WTC11 (cell line): ENCODE results near the gene COL4A6. TPM values are rescaled to one million over a fixed set of nuclear protein-coding genes. Genes with fewer than 3 reads are reported as not detected.
"Not testable (repeated sequence)": the region's sequence is repeated elsewhere in the genome, so short reads cannot be mapped to it uniquely, and the experiment has no call there.

Source experiments
- ATAC-seq: fragments of 200-7000 bp; cut with Tn5 transposase; 2 replicates; pipeline ENCODE4 v1.10.0; 2021; ENCODE audit warnings: mild to moderate bottlenecking, moderate library complexity
- CTCF ChIA-PET: fragments of 300-600 bp; sonication (Branson Sonifier 250); formaldehyde crosslinking; loops from one replicate; lab custom pipeline; 2021; ENCODE audit warnings: antibody characterized with exemption; lab: Charles Lee
- POLR2A ChIA-PET: fragments of 350-600 bp; sonication (Branson Sonifier 250); formaldehyde crosslinking; loops from one replicate; lab custom pipeline; 2021; ENCODE audit warnings: antibody characterized with exemption; lab: Charles Lee
- DNase-seq: peaks from one replicate; pipeline ENCODE4 v3.0.0; 2021; ENCODE audit warnings: low spot score
- H3K27ac Mint-ChIP-seq: 2 replicates; pipeline ENCODE4 v1.8.0; 2021; ENCODE audit warnings: mixed read lengths
- H3K27me3 Mint-ChIP-seq: 2 replicates; pipeline ENCODE4 v1.8.0; 2021; ENCODE audit warnings: low read depth, mild to moderate bottlenecking, moderate library complexity, mixed read lengths
- H3K36me3 Mint-ChIP-seq: 2 replicates; pipeline ENCODE4 v1.8.0; 2021; ENCODE audit warnings: mixed read lengths
- H3K4me1 Mint-ChIP-seq: 2 replicates; pipeline ENCODE4 v1.8.0; 2022; ENCODE audit warnings: mixed read lengths
- H3K4me3 Mint-ChIP-seq: 2 replicates; pipeline ENCODE4 v1.8.0; 2021; ENCODE audit warnings: mild to moderate bottlenecking, moderate library complexity, mixed read lengths
- H3K9me3 Mint-ChIP-seq: 2 replicates; pipeline ENCODE4 v1.8.0; 2021; ENCODE audit warnings: mixed read lengths
- ARID4B ChIP-seq: sonication (generic); formaldehyde crosslinking; IDR thresholded peaks from 2 replicates; pipeline ENCODE4 v1.8.0; 2023; ENCODE audit warnings: missing genetic modification reagents, mild to moderate bottlenecking, borderline replicate concordance
- ATF1 ChIP-seq: sonication (generic); formaldehyde crosslinking; IDR thresholded peaks from 2 replicates; pipeline ENCODE4 v1.8.1; 2023; ENCODE audit warnings: mild to moderate bottlenecking, moderate library complexity, missing genetic modification reagents
- ETV6 ChIP-seq: sonication (generic); formaldehyde crosslinking; IDR thresholded peaks from 2 replicates; pipeline ENCODE4 v1.8.1; 2022; ENCODE audit warnings: mild to moderate bottlenecking, missing genetic modification reagents
- GRHL2 ChIP-seq: fragments of 250-450 bp; sonication (Bioruptor Pico); IDR thresholded peaks from 2 replicates; pipeline ENCODE4 v1.8.0; 2022; ENCODE audit warnings: mild to moderate bottlenecking, moderate library complexity; ENCODE audit not compliant: insufficient replicate concordance, severe bottlenecking
- JUN ChIP-seq: sonication (generic); formaldehyde crosslinking; IDR thresholded peaks from 2 replicates; pipeline ENCODE4 v1.8.0; 2023; ENCODE audit warnings: mild to moderate bottlenecking, missing genetic modification reagents
- NR3C1 ChIP-seq: sonication (generic); formaldehyde crosslinking; conservative IDR thresholded peaks from 2 replicates; pipeline ENCODE4 v1.8.1; 2023; ENCODE audit warnings: low read depth, mild to moderate bottlenecking, missing genetic modification reagents
- RELA ChIP-seq: sonication (generic); formaldehyde crosslinking; IDR thresholded peaks from 2 replicates; pipeline ENCODE4 v1.8.1; 2022; ENCODE audit warnings: missing genetic modification reagents, mild to moderate bottlenecking, borderline replicate concordance
- SP1 ChIP-seq: sonication (generic); formaldehyde crosslinking; conservative IDR thresholded peaks from 2 replicates; pipeline ENCODE4 v1.8.1; 2022; ENCODE audit warnings: missing genetic modification reagents
- ZBTB43 ChIP-seq: sonication (generic); formaldehyde crosslinking; IDR thresholded peaks from 2 replicates; pipeline ENCODE4 v1.8.1; 2023; ENCODE audit warnings: mild to moderate bottlenecking, missing genetic modification reagents
- ZNF281 ChIP-seq: sonication (generic); formaldehyde crosslinking; IDR thresholded peaks from 2 replicates; pipeline ENCODE4 v1.8.0; 2023; ENCODE audit warnings: mild to moderate bottlenecking, missing genetic modification reagents
- ZNF396 ChIP-seq: fragments of 250-450 bp; sonication (Bioruptor Pico); IDR thresholded peaks from 2 replicates; pipeline ENCODE4 v1.8.0; 2021; ENCODE audit warnings: mild to moderate bottlenecking, moderate library complexity, borderline replicate concordance
- total RNA-seq: library from RNA; stranded (reverse); gene quantifications from 3 replicates; pipeline ENCODE4 v1.2.3, GENCODE V29; 2021
- TF ChIP-seq, protein P1 (sequence below): sonication (generic); formaldehyde crosslinking; IDR thresholded peaks from 2 replicates; pipeline ENCODE4 v1.8.0; 2022; ENCODE audit warnings: missing genetic modification reagents
- TF ChIP-seq, protein P2 (sequence below): fragments of 250-450 bp; sonication (Bioruptor Pico); IDR thresholded peaks from 2 replicates; pipeline ENCODE4 v1.9.0; 2021; ENCODE audit warnings: mild to moderate bottlenecking
- TF ChIP-seq, protein P3 (sequence below): fragments of 250-450 bp; sonication (Bioruptor Pico); conservative IDR thresholded peaks from 2 replicates; pipeline ENCODE4 v1.9.0; 2021; ENCODE audit warnings: mild to moderate bottlenecking

Gene COL4A6
- total RNA-seq, 1 experiment from 2014 or later, result 15.2 TPM

- ATAC-seq, result no peak
These were observed 47.7 kb upstream of the COL4A6 start for GRCh38 chrX:108485960-108486359.

DNA sequence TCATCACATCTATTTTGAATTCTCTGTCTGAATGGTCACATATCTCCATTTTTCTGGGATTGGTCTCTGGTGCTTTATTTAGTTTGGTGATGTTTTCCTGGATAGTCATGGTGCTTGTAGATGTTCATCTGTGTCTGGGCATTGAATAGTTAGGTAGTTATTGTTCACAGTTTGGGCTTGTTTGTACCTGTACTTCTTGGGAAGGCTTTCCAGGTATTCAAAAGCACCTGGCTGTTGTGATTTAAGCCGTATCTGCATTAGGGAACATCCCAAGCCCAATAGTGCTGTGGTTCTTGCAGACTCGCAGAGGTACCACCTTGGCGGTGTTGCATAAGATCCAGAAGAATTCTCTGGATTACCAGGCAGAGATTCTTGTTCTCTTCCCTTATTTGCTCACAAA is 46.0 kb upstream of the COL4A6 start:
- H3K4me1 Mint-ChIP-seq, result 0 out of 2 replicates have a peak, but pooled peaks cover 3% of the 10 kb centered on the region
- H3K27ac Mint-ChIP-seq, result no peak overlapping the region; the same call in 1 of the 2 replicates
- TF ChIP-seq, protein P1, sequence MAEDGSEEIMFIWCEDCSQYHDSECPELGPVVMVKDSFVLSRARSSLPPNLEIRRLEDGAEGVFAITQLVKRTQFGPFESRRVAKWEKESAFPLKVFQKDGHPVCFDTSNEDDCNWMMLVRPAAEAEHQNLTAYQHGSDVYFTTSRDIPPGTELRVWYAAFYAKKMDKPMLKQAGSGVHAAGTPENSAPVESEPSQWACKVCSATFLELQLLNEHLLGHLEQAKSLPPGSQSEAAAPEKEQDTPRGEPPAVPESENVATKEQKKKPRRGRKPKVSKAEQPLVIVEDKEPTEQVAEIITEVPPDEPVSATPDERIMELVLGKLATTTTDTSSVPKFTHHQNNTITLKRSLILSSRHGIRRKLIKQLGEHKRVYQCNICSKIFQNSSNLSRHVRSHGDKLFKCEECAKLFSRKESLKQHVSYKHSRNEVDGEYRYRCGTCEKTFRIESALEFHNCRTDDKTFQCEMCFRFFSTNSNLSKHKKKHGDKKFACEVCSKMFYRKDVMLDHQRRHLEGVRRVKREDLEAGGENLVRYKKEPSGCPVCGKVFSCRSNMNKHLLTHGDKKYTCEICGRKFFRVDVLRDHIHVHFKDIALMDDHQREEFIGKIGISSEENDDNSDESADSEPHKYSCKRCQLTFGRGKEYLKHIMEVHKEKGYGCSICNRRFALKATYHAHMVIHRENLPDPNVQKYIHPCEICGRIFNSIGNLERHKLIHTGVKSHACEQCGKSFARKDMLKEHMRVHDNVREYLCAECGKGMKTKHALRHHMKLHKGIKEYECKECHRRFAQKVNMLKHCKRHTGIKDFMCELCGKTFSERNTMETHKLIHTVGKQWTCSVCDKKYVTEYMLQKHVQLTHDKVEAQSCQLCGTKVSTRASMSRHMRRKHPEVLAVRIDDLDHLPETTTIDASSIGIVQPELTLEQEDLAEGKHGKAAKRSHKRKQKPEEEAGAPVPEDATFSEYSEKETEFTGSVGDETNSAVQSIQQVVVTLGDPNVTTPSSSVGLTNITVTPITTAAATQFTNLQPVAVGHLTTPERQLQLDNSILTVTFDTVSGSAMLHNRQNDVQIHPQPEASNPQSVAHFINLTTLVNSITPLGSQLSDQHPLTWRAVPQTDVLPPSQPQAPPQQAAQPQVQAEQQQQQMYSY (CRISPR knock-in tag), result no peak
- no peak for TF ChIP-seq ETV6
- TF ChIP-seq, protein P2, sequence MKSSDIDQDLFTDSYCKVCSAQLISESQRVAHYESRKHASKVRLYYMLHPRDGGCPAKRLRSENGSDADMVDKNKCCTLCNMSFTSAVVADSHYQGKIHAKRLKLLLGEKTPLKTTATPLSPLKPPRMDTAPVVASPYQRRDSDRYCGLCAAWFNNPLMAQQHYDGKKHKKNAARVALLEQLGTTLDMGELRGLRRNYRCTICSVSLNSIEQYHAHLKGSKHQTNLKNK (CRISPR knock-in tag), result no peak
- no peak for TF ChIP-seq ZBTB43 (CRISPR knock-in tag)
- no peak for TF ChIP-seq RELA (CRISPR knock-in tag)
- no peak for TF ChIP-seq ARID4B (CRISPR knock-in tag)
- TF ChIP-seq ATF1 (CRISPR knock-in tag), result no peak
- TF ChIP-seq ZNF281 (CRISPR knock-in tag), result no peak
- TF ChIP-seq GRHL2 (CRISPR knock-in tag), result no peak
- TF ChIP-seq JUN (CRISPR knock-in tag), result no peak
- TF ChIP-seq SP1 (CRISPR knock-in tag), result no peak
- TF ChIP-seq, all 79 proteins: peak for 0
- Mint-ChIP-seq H3K4me3 (no peak overlapping the region), H3K9me3 (peaks cover 13% of the 10 kb centered on the region), H3K27me3 (no peaks in the 10 kb centered on the region; the same call in 1 of the 2 replicates), H3K36me3 (peaks cover 21% of the 10 kb centered on the region)
- CTCF ChIA-PET, result no interaction called here
- no peak for ATAC-seq
- POLR2A ChIA-PET, result no interaction called here
- DNase-seq, result no peak

More at GRCh38 chrX:108485960-108486359, 47.7 kb upstream of the COL4A6 start:
- peaks cover 13% of the 10 kb centered on the region for H3K9me3 Mint-ChIP-seq
- no peak for TF ChIP-seq NR3C1 (CRISPR knock-in tag)
- TF ChIP-seq ZNF396 (CRISPR knock-in tag), result no peak
- TF ChIP-seq, protein P3, sequence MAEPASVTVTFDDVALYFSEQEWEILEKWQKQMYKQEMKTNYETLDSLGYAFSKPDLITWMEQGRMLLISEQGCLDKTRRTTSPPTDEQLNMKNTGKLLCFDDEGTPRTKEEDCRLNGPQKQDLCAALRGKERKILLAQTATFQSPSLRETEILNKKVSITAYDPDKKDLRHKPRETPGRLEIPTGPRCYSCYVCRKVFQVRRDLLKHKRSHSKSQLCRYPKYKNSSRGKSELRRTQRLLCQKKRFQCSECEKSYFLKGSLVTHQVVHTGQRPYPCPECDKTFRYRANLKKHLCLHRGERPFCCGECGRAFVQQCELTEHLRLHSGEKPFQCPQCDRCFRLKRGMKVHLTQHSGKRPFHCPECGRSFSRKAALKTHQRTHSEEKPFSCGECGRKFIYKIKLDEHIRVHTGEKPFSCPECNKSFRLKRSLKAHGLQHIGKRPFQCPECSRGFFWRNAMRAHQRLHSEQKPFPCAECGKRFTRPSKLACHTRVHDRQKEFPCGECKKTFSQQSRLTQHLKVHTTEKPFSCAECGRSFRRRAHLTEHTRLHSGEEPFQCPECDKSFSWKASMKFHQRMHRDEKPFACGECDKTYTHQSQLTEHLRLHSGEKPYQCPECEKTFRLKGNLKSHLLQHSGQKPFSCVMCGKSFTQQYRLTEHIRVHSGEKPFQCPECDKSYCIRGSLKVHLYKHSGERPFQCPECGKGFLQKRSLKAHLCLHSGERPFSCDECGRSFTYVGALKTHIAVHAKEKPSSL, result no peak
- TF ChIP-seq, all 79 proteins: peak for 0
- no peaks in the 10 kb centered on the region; the same call in 1 of the 2 replicates for H3K27me3 Mint-ChIP-seq
- 0 out of 2 replicates have a peak, but pooled peaks cover 3% of the 10 kb centered on the region for H3K4me1 Mint-ChIP-seq
- POLR2A ChIA-PET, result no interaction called here
- no peak for DNase-seq
- H3K36me3 Mint-ChIP-seq, result peaks cover 15% of the 10 kb centered on the region
- H3K27ac Mint-ChIP-seq, result no peak overlapping the region
- CTCF ChIA-PET, result no interaction called here
- no peak overlapping the region for H3K4me3 Mint-ChIP-seq

GRCh38 chrX:108481528-108481927 is 43.3 kb upstream of the COL4A6 start:
- CTCF ChIA-PET, H3K4me3 Mint-ChIP-seq, ATAC-seq, H3K27me3 Mint-ChIP-seq, H3K27ac Mint-ChIP-seq, H3K4me1 Mint-ChIP-seq, DNase-seq, POLR2A ChIA-PET: not testable (repeated sequence)
- peaks cover 12% of the 10 kb centered on the region for H3K9me3 Mint-ChIP-seq
- H3K36me3 Mint-ChIP-seq, result peaks cover 35% of the 10 kb centered on the region
